GM19372 (cell line): ENCODE results near the gene TUBB1.

Experiments used
- ATAC-seq: cut with Tn5 transposase; IDR thresholded peaks from one replicate; pipeline ENCODE4 v1.9.1; 2021; ENCODE audit warnings: mild to moderate bottlenecking, low read depth, moderate library complexity; ENCODE audit not compliant: unreplicated experiment

TUBB1 gene

GRCh38 chr20:59071216-59071615 is 52.0 kb downstream of the TUBB1 start:
- no peak for ATAC-seq

- ATAC-seq: no peak
Observed at GRCh38 chr20:59073582-59073981, 54.4 kb downstream of the TUBB1 start.

- no peak for ATAC-seq
Observed at GRCh38 chr20:59074456-59074855, 55.2 kb downstream of the TUBB1 start.

GRCh38 chr20:59075934-59076508 is 56.8 kb downstream of the TUBB1 start:
- ATAC-seq: no peak
